IPS-NIHi7 (cell line): Measurements from ENCODE around the gene SUSD1.
"Not testable (repeated sequence)": the region's sequence is repeated elsewhere in the genome, so short reads cannot be mapped to it uniquely, and the experiment has no call there.

Experiments
- DNase-seq: peaks from one replicate; pipeline ENCODE4 v3.0.0; 2012; ENCODE audit warnings: mixed read lengths; ENCODE audit errors: extremely low spot score

SUSD1 gene

GRCh38 chr9:112129246-112129645 is 45.9 kb downstream of the SUSD1 start:
- DNase-seq, result no peak

GRCh38 chr9:112128399-112128798 is 46.7 kb downstream of the SUSD1 start:
- not testable (repeated sequence) for DNase-seq

DNA sequence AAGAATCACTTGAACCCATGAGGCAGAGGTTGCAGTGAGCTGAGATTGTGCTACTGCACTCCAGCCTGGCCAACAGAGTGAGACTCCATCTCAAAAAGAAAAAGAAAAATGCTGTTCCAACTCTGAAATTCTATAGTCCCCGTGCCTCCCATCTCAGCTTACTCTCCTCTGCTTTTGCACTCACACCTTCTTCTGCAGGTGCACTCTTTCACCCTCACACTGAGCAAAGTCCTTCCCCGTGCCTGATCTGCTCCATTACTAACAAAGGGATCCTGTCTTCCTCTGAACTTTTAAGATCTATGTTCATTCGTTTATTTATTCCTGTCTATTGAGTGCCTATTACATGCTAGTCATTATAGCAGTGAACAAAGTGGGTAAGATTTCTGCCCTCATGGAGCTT is 47.8 kb downstream of the SUSD1 start:
- no peak for DNase-seq

DNA sequence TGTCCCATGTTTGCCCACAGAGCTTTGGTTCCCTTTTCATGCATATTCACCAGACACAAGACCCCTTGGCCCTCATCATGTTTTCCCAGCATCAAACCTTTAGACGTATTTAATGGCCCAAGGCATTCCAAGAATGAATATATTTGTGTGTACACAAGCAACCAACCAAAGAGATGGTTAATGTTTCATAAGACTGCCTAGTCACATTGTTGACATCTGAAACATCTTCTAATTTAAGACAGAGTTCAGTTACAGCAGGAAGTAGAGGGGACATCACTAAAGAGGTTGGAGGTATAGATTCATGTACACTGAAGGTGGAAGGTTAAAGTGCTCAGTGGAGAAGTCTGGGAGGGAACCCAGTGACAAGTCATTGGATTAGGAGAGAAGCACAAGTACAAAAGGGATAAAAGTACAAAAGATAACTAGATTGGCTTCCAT is 49.1 kb downstream of the SUSD1 start:
- DNase-seq, result no peak

- no peak for DNase-seq
Observed at GRCh38 chr9:112124156-112124555, 50.9 kb downstream of the SUSD1 start.

- no peak for DNase-seq
Observed at GRCh38 chr9:112121633-112122032, 53.5 kb downstream of the SUSD1 start.

- DNase-seq, result no peak
Observed at GRCh38 chr9:112120439-112120925, 54.6 kb downstream of the SUSD1 start.

GRCh38 chr9:112120030-112120341 is 55.1 kb downstream of the SUSD1 start:
- no peak for DNase-seq

GRCh38 chr9:112119225-112120029 is 55.7 kb downstream of the SUSD1 start:
- DNase-seq, result peak; percentile 32

- no peak for DNase-seq
Observed at GRCh38 chr9:112118009-112118408, 57.1 kb downstream of the SUSD1 start.

- DNase-seq, result no peak
Observed at GRCh38 chr9:112115970-112116753, 58.9 kb downstream of the SUSD1 start.

DNA sequence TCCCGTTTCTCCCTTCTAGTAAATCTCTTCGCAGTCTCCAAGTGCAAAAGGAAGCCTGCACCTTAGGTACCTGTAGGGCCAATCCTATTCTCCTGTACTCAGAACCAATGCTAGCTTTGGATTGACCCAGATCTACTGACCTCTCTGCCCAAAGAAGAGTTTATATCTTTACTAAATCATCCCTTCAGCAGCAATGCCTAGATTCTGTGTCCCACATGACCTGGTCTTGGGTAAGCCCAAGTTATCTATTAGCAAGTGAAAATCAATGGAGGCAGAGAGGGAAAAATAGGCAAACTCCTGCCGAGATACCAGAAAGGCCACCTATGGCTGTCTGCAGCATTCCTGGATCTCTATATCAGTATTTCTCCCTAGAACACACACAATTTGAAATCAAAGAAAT is 60.0 kb downstream of the SUSD1 start:
- DNase-seq, result no peak

- peak; percentile 73 for DNase-seq
Observed at GRCh38 chr9:112112941-112113681, 62.0 kb downstream of the SUSD1 start.

GRCh38 chr9:112112519-112112918 is 62.6 kb downstream of the SUSD1 start:
- DNase-seq, result no peak

DNA sequence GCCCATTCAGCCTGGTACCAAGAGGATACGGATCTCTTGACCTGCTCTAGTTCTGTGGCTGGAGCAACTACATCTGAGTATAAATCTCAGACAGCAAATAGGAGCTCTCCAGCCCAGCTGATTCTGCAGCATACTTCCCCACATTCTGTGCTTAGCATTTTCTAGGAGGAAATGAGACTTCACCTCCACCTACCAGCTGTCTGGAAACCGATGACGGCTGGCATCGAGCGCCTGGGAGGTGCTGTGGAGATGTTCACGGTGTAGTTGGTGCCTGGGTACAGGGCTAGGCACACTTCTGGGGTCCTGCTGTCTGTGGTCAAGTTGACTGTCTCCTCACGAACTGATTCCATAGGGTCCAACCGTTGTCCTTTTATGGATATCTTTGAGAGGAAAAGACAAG is 63.6 kb downstream of the SUSD1 start:
- no peak for DNase-seq

GRCh38 chr9:112110777-112111113 is 64.4 kb downstream of the SUSD1 start:
- no peak for DNase-seq

- DNase-seq, result no peak
Observed at GRCh38 chr9:112110094-112110776, 64.9 kb downstream of the SUSD1 start.

- DNase-seq, result no peak
Observed at GRCh38 chr9:112104901-112105300, 70.2 kb downstream of the SUSD1 start.

DNA sequence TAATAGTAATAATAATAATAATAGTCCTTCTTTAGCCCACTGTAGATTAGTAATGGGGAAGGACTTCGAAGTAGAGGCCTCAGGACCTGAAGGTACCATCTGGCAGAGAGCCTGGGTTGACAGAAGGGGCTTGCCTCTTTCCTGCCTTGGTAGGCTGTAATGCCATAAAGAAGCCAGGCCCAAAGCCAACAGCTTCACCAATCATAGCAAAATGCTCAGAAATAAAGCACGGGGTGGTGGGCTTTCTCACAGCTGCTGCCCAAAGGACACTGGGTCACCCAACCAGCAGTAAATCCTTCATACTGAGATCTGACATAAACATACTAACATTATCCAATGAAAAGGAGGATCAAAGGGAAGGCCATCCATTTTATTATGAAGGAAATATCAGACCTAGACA is 70.7 kb downstream of the SUSD1 start:
- no peak for DNase-seq

GRCh38 chr9:112103405-112103804 is 71.7 kb downstream of the SUSD1 start:
- DNase-seq, result no peak

GRCh38 chr9:112097712-112098688 is 77.1 kb downstream of the SUSD1 start:
- DNase-seq, result peak; percentile 85
